Colonic mucosa (tissue), 4 donors: Measurements from ENCODE around the gene CBLN1. TPM values are rescaled to one million over a fixed set of nuclear protein-coding genes. Genes with fewer than 3 reads are reported as not detected.

Experiments used
- DNase-seq: peaks from one replicate; pipeline ENCODE4 v3.0.0-alpha.2; 2020
- H3K27ac ChIP-seq: fragments of 200-600 bp; one replicate; pipeline ENCODE4 v1.8.0; 2021
- H3K27me3 ChIP-seq: fragments of 200-600 bp; one replicate; pipeline ENCODE4 v1.8.0; 2021
- H3K36me3 ChIP-seq: fragments of 200-600 bp; one replicate; pipeline ENCODE4 v1.8.0; 2021
- H3K4me1 ChIP-seq: fragments of 200-600 bp; one replicate; pipeline ENCODE4 v1.8.0; 2021; ENCODE audit warnings: mild to moderate bottlenecking
- H3K4me3 ChIP-seq: fragments of 200-600 bp; one replicate; pipeline ENCODE4 v1.8.0; 2021
- H3K9ac ChIP-seq, 2 donors: one replicate each; pipeline ENCODE4 v1.7.0; 2013; ENCODE audit warnings: control low read depth in 2 of 2, low read depth in 2 of 2, low read length in 2 of 2
- H3K9me3 ChIP-seq: fragments of 200-600 bp; one replicate; pipeline ENCODE4 v1.8.0; 2021
- intact Hi-C: fragments of 100-400 bp; cut with DNase I; formaldehyde crosslinking; loops from one replicate; pipeline ENCODE4 v1.14.1; 2022
- total RNA-seq, 2 donors: library from RNA; stranded (reverse); fragmentation: NEBNext Ultra II Directional in 1 of 2; extraction: Animal tissue kit (Norgen Biotek cat#: 25700) in 1 of 2; gene quantifications; one replicate each; pipeline ENCODE4 v1.2.1, GENCODE V29; 2021
- TF ChIP-seq, protein P1 (sequence below): fragments of 200-600 bp; IDR thresholded peaks from one replicate; pipeline ENCODE4 v1.8.0; 2022; ENCODE audit warnings: antibody characterized with exemption, mild to moderate bottlenecking
- donor health status: healthy.
- donor health status: DM: no; HTN: no; CAD: no.
- donor health status: DM: no; HTN: no; CAD: no.

Gene CBLN1
- total RNA-seq, 2 donors from 2014 or later = 0.45 to 0.62 TPM

DNA sequence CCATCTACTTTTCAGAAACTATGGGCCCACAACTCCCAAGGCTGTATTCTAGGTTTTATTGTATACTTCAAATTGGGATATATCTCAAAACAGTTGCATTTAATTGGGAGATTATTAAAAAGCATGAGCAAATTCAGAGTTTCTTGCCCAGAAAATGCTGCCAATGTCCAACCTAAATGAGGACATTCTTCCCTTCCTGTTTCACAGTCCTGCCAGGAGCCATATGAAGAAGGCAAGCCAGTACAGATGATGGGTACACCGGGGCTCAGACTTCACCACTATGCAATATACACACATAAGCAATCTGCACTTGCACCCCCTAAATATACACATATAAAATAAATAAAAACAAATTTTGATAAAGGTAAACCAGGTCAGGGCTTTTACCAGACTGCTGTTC, 34.0 kb upstream of the CBLN1 start:
- no peaks in the 10 kb centered on the region for H3K4me1 ChIP-seq
- H3K4me3 ChIP-seq = no peak overlapping the region
- no peaks in the 10 kb centered on the region for H3K27me3 ChIP-seq
- intact Hi-C loops = no loop called here
- TF ChIP-seq, protein P1, sequence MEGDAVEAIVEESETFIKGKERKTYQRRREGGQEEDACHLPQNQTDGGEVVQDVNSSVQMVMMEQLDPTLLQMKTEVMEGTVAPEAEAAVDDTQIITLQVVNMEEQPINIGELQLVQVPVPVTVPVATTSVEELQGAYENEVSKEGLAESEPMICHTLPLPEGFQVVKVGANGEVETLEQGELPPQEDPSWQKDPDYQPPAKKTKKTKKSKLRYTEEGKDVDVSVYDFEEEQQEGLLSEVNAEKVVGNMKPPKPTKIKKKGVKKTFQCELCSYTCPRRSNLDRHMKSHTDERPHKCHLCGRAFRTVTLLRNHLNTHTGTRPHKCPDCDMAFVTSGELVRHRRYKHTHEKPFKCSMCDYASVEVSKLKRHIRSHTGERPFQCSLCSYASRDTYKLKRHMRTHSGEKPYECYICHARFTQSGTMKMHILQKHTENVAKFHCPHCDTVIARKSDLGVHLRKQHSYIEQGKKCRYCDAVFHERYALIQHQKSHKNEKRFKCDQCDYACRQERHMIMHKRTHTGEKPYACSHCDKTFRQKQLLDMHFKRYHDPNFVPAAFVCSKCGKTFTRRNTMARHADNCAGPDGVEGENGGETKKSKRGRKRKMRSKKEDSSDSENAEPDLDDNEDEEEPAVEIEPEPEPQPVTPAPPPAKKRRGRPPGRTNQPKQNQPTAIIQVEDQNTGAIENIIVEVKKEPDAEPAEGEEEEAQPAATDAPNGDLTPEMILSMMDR = no peak
- no peaks in the 10 kb centered on the region for H3K36me3 ChIP-seq
- no peak overlapping the region for H3K9ac ChIP-seq
- no peak overlapping the region for H3K27ac ChIP-seq
- no peak for DNase-seq
- no peaks in the 10 kb centered on the region for H3K9me3 ChIP-seq

DNA sequence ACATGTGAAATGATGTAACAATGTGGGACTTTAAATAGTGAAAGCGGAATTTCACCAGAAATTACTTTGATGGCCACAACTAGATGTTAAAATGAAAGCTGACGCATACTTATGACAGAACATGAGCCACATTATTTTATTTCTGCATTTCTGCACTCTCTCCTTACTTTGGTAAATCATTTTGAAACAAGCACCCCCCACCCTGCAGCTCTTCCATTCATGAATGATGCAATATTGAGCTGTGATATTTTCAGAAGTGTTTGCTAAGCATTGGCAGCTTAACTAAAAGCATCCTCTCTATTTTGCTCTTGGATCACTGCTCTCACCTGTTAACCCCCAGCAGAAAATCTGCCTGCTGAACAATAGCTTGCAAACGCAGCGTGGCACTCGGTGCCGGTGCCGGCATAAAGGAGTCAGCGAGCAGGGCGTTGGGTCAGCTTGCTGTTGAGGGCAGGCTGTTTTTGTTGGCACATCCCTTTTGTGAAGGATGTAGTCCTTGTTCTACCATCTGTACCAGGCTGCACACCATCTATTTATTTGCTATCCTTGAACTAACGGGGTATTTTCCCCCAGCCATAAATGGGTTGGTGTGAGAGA, 30.8 kb upstream of the CBLN1 start:
- no peaks in the 10 kb centered on the region for H3K27me3 ChIP-seq
- no peaks in the 10 kb centered on the region for H3K9me3 ChIP-seq
- H3K9ac ChIP-seq = no peak overlapping the region
- no peak overlapping the region for H3K27ac ChIP-seq
- H3K4me3 ChIP-seq = no peak overlapping the region
- TF ChIP-seq, protein P1 = no peak
- DNase-seq = no peak
- no peaks in the 10 kb centered on the region for H3K36me3 ChIP-seq
- no peaks in the 10 kb centered on the region for H3K4me1 ChIP-seq
- intact Hi-C loops = no loop called here

DNA sequence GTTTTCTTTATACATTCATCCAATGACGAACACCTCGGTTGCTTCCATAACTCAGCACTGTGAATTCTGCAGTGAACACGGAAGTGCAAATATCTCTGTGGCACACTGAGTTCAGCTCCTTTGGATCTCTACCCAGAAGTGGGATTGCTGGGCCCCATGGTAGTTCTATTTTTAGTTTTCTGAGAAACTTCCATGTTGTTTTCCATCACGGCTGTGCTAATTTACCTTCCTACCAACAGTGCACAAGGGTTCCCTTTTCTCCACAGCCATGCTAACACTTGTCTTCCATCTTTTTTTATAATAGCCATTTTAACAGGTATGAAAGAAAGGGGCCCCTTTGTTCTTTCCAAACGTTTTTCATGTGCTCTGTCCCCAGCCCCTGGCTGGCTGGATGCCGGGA, 30.2 kb upstream of the CBLN1 start:
- Histone ChIP-seq H3K36me3 (no peaks in the 10 kb centered on the region), H3K27me3 (no peaks in the 10 kb centered on the region), H3K9me3 (no peaks in the 10 kb centered on the region), H3K27ac (no peak overlapping the region), H3K4me1 (no peaks in the 10 kb centered on the region), H3K4me3 (no peak overlapping the region), H3K9ac (no peak overlapping the region)
- intact Hi-C loops = no loop called here
- TF ChIP-seq, protein P1 = no peak
- no peak for DNase-seq

DNA sequence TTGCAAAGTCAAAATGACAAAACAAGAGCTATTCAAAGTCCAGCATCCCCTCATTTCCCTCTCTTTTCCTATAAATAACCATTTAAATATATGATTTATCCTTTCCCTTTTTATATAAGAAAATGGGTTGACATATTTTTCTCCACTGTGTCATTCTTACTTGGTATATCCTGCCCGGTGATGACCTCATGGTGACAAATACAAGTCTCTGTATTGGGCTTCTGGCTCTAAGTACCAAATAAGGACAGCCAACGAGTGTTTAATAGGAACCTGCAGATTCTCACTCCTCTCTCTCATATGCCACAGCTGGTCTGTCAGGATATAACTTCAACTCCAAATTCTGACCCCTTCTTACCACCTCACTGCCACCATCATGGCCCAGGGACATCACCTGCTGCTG, 25.5 kb upstream of the CBLN1 start:
- H3K27me3 ChIP-seq = no peaks in the 10 kb centered on the region
- H3K4me3 ChIP-seq = no peak overlapping the region
- no peak overlapping the region for H3K9ac ChIP-seq
- no peak for DNase-seq
- H3K36me3 ChIP-seq = no peaks in the 10 kb centered on the region
- no peak overlapping the region for H3K27ac ChIP-seq
- no peaks in the 10 kb centered on the region for H3K4me1 ChIP-seq
- no peaks in the 10 kb centered on the region for H3K9me3 ChIP-seq
- intact Hi-C loops = no loop called here
- TF ChIP-seq, protein P1 = no peak

DNA sequence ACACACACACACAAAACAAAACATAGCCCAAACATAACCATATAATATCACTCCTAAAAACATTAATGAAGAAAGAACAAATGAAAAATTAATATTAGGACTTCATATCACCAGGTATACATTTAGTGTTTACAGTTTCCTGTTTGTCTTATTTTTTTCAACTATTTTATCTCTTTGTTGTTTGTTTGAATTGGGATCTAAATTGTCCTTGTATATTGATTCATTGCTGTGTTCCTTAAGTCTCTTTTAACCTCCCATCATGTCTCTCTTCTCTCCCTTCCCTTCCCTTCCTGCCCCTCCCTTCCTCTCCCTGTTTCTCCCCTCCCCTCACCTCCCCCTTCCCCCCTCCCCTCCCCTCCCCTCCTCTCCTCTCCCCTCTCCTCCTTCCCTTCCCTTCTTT, 23.8 kb upstream of the CBLN1 start:
- H3K9ac ChIP-seq = no peak overlapping the region
- DNase-seq = no peak
- intact Hi-C loops = no loop called here

More for the DNA sequence above, 23.8 kb upstream of the CBLN1 start:
- no peaks in the 10 kb centered on the region for H3K4me1 ChIP-seq
- no peaks in the 10 kb centered on the region for H3K36me3 ChIP-seq
- H3K4me3 ChIP-seq = no peak overlapping the region
- TF ChIP-seq, protein P1 = no peak
- no peaks in the 10 kb centered on the region for H3K27me3 ChIP-seq
- H3K27ac ChIP-seq = no peak overlapping the region
- H3K9me3 ChIP-seq = no peaks in the 10 kb centered on the region
